ENCODE results near the gene RNU7-1.
"Not testable (repeated sequence)": the region's sequence is repeated elsewhere in the genome, so short reads cannot be mapped to it uniquely, and the experiment has no call there.

The RNU7-1 gene

DNA sequence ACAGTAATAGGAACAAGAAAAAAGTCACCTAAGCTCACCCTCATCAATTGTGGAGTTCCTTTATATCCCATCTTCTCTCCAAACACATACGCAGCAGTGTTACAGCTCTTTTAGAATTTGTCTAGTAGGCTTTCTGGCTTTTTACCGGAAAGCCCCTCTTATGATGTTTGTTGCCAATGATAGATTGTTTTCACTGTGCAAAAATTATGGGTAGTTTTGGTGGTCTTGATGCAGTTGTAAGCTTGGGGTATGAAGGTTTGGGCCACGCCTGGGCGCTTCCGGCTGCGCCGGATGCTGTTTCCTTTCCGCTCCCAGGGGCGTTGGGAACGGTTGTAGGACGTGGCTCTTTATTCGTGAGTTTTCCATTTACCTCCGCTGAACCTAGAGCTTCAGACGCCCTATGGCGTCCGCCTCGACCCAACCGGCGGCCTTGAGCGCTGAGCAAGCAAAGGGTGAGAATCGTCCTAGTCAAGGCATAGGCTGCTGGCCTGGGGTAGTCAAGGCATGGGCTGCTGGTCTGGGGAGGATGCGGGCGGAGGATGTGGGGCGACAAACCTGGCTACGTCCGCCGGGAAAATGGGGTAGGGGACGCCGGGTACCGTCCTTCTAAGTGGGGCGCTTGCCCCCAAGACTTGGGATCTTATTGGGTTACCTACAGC, at the start of gene RNU7-1, which contains the start of gene C12orf57:
TSS of gene RNU7-1 (plus strand) at position 95 of the 659 bp plus-strand sequence.
TSS of gene C12orf57 (plus strand) at position 301 of the 659 bp plus-strand sequence. CDS start at position 401, 100 bp downstream.
- peak in 1 of 2 donors; percentile 59 for DNase-seq (ENCODE audit: low read depth in 2 of 2)

DNA sequence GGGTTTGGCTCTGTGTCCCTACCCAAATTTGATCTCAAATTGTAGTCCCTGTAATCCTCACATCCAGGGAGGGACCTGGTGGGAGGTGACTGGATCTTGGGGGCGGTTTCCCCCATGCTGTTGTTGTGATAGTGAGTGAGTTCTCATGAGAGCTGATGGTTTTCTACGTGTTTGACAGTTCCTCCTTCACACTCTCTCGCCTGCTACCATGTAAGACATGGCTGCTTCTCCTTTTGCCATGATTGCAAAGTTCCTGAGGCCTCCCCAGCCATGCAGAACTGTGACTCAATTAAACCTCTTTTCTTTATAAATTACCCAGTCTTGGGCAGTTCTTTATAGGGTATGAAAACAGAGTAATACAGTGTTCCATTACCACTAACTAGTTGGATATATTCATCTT, 49.3 kb upstream of the RNU7-1 start:
- no peak for DNase-seq (ENCODE audit: low read depth in 2 of 2)

DNA sequence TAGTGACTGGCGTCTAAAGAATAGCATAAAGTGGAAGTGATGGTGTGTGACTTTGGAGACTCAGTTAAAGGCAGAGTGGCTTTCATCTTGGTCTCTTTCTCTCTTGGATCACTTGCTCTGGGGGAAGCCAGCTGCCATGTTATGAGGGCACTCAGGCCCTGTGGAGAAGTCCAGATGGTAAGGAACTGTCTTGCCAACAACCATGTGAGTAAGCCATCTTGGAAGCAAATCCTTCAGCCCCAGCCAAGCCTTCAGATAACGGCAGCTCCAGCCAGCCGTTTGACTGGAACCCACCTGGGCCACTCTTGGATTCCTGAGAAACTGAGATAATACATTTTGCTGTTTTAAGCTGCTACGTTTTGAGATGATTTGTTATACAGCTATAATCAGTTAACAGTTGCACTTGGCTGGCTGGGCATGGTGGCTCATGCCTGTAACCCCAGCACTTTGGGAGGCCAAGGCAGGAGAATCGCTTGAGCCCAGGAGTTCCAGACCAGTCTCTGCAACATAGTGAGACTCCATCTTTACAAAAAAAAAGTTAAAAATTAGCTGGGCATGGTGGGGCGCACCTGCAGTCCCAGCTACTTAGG, 46.7 kb upstream of the RNU7-1 start:
- no peak for DNase-seq (ENCODE audit: low read depth in 2 of 2)

DNA sequence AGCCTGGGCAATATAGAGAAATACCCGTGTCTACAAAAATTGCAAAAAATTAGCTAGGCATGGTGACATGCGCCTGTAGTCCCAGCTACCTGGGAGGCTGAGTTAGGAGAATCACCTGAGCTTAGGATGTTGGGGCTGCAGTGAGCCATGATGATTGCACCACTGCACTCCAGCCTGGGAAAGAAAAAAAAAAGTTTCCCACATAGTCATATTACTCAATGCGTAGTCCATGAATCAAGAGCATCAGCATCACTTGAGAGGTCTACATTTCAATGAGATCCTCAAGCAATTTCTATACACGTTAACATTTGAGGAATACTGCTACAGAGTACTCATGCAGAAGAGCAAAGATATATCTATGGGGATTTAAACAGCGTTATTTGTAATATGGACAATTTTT, 44.2 kb upstream of the RNU7-1 start:
- DNase-seq (ENCODE audit: low read depth in 2 of 2), result no peak

DNA sequence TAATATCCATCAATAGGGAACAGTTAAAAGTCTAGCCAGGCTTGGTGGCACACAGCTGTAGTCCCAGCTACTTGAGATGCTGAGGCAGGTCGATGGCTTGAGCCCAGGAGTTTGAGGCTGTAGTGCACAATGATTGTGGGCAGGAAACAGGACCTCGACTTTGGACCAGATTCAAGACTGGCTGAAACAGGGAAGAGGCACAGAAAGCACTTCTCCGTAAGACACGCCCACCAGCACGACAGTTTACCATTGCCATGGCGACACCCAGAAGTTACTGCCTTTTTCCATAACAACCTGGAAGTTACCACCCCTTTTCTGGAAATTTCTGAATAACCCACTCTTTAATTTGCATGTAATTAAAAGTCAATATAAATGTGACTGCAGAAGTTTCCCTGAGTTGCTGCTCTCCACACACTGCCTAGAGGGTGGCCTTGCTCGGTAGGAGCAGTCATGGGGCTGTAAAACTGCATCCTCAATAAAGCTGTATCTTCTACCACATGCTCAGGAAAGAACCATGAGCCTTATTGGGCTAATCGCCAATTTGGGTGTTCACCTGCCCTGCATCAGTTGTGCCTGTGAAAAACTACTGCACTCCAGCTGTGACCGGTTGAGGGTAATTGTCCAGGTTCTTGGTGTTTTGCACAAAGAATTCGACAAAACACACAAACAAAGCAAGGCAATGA, 43.6 kb upstream of the RNU7-1 start:
- DNase-seq (ENCODE audit: low read depth in 2 of 2), result no peak

DNA sequence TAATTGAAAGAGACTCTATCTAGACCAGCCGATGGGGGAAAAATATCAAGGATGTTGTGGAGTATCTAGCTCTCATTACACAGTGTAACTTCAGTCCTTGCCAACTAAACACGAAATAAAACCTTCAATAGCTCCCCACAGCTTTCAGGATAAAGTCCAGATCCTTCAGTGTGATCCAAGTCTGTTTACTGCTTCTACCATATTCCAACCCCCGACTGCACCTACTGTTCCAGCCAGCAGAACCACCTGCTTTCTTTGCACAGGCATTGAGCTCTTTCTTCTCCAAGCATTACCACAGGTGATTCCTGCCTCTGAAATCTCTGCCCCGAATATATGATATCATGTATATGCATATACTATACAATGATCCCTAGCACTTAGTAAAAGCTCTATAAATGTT, 41.2 kb upstream of the RNU7-1 start:
- DNase-seq (ENCODE audit: low read depth in 2 of 2), result no peak

DNA sequence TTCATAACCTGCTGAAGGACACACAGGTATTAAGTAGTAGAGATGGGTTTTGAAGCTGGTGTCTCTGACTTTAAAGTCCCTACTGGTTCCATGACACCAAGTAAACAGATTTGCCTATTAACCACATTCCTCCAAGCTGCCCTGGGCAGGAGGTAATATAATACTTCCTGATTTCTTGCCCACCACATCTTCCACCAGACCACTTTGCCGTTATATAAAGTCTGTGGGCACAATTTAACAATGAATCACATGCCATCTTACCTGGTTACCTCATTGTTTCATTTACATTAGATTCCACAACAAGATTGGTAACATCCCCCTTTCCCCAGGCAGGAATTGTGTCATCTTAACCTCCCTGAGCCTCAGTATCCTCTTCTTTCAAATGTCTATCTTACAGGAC, 39.9 kb upstream of the RNU7-1 start:
- no peak for DNase-seq (ENCODE audit: low read depth in 2 of 2)

DNA sequence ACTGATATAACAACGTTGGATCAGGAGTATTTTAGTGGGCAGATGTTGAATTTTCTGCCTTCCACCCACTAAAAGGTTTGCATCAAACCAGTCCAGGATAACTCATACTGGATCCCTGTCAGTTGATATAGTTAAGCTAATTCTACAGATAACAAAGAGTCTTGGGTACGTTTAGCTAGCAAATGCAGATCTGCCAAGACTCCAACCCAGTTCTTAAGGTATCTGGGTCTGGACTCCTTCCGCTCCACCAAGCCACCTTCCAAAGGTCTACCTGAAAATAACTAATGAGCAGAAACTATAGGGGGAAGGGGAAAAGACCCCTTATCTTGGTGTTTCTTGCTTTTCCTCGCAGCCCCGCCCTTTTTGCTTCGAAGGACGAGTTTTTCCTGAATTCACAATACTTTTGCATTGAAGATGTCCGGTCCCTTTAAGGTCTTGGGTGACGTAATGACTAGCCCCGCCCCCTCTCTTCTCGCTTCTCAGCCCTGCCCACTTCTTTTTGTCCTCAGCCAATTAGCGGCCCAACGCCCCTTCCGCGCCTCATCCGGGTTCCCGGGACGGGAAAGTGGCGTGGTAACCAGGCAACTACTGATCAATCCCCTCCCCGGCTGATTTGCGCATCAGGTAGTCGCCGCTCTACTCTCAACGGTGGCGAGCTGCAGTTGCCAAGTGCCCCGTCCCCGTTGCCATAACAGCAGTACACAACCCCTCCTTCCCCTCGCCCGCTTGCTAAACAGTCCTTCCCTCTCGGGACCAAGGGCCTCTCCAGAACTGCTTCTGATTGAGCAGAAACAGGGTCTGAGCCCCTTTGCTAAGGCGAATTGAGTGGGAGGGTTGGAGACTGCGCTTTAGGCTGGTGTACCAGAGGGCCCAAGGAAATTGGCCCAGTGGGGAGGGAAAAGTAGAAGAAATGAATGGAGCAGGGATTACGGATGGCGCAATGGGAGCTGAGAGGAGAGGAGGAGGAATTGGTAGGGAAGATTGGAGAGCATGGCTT, 39.0 kb upstream of the RNU7-1 start, which contains the start of gene LRRC23:
TSS of gene LRRC23 (plus strand) at position 543 of the 997 bp plus-strand sequence. CDS start 812 bp downstream, outside the sequence.
- DNase-seq (ENCODE audit: low read depth in 2 of 2), result peak; percentile 94 to 95

DNA sequence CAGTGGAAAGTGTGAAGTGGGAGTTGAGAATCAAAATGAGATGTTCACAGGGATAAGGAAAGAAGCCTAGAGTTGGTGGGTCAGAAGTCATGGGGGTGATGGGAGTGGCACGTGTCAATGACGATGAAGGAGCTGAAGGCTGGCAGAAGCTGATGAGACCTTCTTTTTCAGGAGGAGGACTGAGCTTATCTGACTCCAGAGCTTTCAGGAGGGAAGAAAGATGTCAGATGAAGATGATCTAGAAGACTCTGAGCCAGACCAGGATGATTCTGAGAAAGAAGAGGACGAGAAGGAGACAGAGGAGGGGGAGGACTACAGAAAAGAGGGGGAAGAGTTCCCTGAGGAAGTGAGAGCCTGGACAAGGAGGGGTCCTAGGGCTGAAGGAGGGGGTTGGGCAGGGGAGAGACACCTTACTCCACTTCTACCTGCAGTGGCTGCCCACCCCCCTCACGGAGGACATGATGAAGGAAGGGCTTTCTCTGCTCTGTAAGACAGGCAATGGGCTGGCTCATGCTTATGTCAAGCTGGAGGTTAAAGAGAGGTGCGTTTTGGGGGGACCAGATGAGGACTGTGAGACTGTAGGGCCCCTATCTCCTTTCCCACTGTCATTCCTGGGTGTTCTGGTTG, 38.1 kb upstream of the RNU7-1 start:
- no peak for DNase-seq (ENCODE audit: low read depth in 2 of 2)

DNA sequence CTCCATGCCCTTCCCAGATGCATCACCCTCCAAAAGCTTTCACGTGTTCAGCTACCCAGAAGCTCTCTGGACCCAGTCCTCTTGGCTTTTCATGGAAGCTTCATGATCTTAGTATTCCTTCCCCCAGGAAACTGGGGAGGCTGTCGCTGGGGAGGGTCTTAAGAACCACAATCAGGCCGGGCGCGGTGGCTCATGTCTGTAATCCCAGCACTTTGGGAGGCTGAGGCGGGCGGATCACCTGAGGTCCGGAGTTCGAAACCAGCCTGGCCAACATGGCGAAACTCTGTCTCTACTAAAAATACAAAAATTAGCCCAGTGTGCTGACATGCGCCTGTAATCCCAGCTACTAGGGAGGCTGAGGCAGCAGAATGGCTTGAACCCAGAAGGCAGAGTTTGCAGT, 35.5 kb upstream of the RNU7-1 start:
- DNase-seq (ENCODE audit: low read depth in 2 of 2), result not testable (repeated sequence)

DNA sequence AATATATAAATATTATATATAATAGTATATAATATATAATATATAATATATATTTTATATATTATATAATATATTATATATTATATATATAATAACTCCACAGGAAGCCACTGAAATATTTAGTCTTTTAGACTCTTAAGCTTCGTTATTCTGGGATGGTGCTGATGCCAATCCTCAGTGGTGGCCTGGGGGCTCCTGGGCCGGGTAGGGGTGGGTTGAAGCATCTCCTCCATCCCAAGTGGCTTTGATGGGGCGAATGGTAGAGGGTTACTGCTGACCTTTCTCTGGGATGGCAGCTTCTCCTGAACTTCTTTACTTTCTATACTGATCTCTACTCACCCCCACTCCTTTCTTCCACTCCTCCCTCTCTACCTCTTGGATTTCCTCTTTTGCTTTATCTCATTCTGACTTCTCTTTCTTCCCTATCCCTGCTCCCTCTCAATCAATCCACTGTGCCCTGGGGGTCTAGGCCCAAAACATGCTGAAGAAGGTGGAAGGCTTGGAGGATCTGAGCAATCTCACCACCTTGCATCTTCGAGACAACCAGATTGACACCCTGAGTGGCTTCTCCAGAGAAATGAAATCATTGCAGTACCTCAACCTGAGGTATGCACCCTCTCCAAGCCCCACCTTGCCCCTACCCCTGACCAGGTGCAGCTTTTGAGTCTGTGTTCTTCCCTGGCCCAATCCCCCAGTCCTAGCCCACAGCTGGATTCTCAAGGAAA, 34.0 kb upstream of the RNU7-1 start:
- no peak for DNase-seq (ENCODE audit: low read depth in 2 of 2)

DNA sequence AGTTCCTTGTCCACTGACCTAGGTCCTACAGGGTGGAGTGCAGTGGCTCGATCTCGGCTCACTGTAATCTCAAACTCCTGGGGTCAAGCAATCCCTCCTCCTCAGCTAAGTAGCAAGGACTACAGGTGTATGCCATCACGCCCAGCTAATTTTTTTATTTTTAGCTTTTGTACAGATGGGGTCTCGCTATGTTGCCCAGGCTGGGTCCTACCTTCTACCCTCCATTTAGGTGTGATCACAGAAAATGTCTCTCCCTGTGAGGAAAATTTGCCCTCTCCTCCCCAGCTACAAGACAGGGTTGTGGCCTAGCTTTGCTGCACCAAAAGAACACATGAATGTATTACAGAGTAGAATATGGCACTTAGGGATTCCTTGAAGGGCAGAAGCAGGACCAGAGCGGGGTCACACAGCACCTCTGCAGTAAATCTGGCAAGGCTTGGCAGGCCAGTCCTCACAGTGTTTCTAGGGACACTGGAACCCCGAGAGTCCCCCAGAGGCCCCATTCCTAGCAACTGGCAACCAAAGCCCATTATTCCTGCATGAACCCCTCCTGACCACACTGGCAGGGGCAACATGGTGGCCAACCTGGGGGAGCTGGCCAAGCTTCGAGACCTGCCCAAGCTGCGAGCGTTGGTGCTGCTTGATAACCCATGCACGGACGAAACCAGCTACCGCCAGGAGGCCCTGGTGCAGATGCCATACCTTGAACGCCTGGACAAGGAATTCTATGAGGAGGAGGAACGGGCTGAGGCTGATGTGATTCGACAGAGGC, 31.3 kb upstream of the RNU7-1 start:
- DNase-seq (ENCODE audit: low read depth in 2 of 2), result no peak

DNA sequence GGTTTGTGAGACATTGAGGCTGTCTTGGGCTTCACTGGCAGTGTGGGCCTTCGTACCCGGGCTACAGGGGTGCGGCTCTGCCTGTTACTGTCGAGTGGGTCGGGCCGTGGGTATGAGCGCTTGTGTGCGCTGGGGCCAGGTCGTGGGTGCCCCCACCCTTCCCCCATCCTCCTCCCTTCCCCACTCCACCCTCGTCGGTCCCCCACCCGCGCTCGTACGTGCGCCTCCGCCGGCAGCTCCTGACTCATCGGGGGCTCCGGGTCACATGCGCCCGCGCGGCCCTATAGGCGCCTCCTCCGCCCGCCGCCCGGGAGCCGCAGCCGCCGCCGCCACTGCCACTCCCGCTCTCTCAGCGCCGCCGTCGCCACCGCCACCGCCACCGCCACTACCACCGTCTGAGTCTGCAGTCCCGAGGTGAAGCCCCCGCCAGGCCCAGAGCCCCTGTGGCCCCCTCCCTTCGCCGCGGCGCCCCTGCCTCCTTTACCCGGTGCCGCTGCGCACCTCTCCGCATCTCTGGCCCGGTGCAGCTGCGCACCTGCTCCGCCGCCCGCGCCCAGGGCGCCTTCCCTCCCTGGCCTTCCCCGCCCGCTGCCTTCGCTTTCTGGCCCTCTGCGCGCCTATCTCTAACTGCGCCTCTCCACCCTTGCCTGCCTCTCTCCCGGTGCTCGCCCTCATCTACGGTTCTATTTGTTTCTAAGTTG, 29.2 kb upstream of the RNU7-1 start, which contains the start of gene ENO2:
TSS of gene ENO2 (plus strand) at position 335 of the 701 bp plus-strand sequence. CDS start 1,253 bp downstream, outside the sequence.
- DNase-seq (ENCODE audit: low read depth in 2 of 2), result peak; percentile 68 to 73

DNA sequence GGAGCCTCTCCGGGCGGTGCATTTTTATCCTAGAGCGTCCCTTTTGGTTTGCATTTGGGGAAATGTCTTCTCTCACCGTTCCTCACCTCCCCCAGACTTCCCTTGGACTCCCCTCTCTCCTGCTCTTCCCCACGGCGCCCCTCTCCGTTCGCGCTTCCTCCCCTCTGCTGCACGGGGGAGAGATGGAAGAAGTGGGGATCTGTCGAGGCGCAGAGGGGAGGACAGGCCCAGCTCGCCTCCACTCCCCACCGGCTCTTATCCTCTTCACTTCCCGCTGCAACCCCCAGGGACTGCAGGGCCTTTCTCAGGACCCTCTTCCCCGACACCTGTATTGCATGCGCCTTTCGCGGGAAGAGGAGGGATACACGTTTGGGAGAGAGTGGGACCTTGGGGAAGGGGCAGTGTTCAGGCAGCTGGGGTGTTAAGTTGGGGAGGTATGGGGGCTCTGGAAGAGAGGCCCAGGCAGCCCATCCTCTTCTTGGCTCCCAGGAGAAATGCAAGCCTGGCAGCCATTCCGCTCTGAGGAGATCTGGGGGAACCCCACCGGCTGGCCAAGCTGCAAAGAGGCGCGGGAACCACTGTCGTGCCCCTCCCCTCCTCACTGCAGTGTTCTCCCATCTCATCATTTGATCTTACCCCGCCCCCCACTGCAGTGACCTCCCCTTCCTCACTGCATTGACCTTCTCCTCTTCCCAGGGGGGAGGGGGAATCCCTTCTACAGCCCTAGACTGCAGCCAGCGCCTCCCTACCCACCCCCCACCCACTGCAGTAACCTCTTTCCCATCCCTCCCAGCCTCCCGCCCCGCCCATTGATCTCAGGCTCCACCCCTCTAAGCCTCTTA, 28.4 kb upstream of the RNU7-1 start:
- DNase-seq (ENCODE audit: low read depth in 2 of 2), result no peak

DNA sequence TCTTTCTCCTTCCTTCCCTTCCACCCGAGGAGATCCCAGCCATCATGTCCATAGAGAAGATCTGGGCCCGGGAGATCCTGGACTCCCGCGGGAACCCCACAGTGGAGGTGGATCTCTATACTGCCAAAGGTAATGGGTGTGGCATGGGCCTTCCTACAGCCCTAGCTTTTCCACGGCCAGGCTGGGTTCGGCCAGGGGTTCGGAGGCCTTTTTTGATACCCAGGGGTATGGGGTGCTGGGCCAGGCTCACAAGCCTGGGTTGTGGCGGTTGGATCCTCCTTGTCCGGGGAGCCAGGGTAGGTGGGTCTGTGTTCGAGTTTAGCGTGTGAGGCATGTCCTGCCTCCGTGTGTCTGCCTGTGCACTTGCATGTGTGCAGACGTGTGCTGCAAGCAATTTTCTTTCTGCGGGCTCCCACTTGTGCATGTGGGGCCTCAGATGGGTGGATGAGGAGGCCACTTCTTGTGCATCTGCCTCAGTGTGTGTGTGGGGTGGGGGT, 27.8 kb upstream of the RNU7-1 start:
- DNase-seq (ENCODE audit: low read depth in 2 of 2), result no peak

DNA sequence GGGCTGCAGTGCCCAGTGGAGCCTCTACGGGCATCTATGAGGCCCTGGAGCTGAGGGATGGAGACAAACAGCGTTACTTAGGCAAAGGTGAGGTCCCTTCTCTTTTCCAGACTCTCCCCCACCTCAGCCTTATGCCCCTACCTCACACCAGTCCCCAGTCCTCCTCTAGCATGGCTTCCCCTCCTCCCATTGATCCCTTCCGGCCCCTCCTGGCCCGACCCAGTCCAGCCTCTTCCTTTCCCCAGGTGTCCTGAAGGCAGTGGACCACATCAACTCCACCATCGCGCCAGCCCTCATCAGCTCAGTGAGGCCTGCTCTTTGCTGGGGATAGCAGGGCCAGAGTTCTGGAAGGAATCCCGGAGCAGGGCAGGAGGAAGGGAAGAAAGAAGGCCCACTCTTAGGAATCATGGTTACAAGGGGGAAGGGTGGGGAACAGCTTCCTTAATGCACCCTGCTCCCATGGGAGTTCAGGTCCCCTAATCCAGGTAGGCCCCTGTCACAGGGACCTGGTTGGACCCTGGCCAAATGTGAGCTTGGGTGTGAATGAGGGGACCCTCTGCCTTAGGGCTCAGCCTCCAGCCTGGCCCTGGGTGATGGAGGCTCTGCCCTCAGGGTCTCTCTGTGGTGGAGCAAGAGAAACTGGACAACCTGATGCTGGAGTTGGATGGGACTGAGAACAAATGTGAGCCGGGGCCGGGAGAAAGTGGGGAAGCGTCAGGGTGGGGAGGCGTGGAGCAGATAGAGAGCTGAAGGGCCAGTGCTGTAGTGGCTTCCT, 27.0 kb upstream of the RNU7-1 start:
- no peak for DNase-seq (ENCODE audit: low read depth in 2 of 2)

Data from stimulated activated CD8-positive, alpha-beta memory T cell treated with anti-CD3 and anti-CD28 coated beads, Interleukin-2, amount 100 ng/mL, for 1 hour (primary cell).